Neuronal stem cell (in vitro differentiated cells): ENCODE measurements around the gene KRT71.
A peak's percentile ranks its signal among the peaks of the same experiment; 100 is the strongest.

ENCODE experiments used
- DNase-seq: peaks from one replicate; pipeline ENCODE4 v3.0.0-alpha.2; 2013; ENCODE audit warnings: low spot score
- H2AFZ ChIP-seq: one replicate; pipeline ENCODE4 v1.6.1; 2013; ENCODE audit warnings: mild to moderate bottlenecking, low read length, inconsistent platforms
- H2AK5ac ChIP-seq: 2 replicates; pipeline ENCODE4 v1.6.1; 2013; ENCODE audit warnings: low read depth, mild to moderate bottlenecking, inconsistent platforms, low read length, moderate library complexity, mixed read lengths
- H2BK120ac ChIP-seq: 2 replicates; pipeline ENCODE4 v1.6.1; 2013; ENCODE audit warnings: low read depth, mild to moderate bottlenecking, inconsistent platforms, low read length, moderate library complexity, mixed read lengths
- H2BK12ac ChIP-seq: one replicate; pipeline ENCODE4 v1.6.1; 2013; ENCODE audit warnings: low read length, inconsistent platforms
- H2BK15ac ChIP-seq: 2 replicates; pipeline ENCODE4 v1.6.1; 2013; ENCODE audit warnings: mild to moderate bottlenecking, low read length, inconsistent platforms, mixed read lengths
- H2BK5ac ChIP-seq: one replicate; pipeline ENCODE4 v1.6.1; 2013; ENCODE audit warnings: inconsistent platforms, mild to moderate bottlenecking, low read length, moderate library complexity
- H3K14ac ChIP-seq: one replicate; pipeline ENCODE4 v1.6.1; 2013; ENCODE audit warnings: low read length, inconsistent platforms
- H3K18ac ChIP-seq: 2 replicates; pipeline ENCODE4 v1.6.1; 2013; ENCODE audit warnings: low read length, inconsistent platforms
- H3K23ac ChIP-seq: 2 replicates; pipeline ENCODE4 v1.6.1; 2013; ENCODE audit warnings: low read depth, mild to moderate bottlenecking, mixed read lengths, low read length, inconsistent platforms; ENCODE audit not compliant: poor library complexity
- H3K27ac ChIP-seq: replicated peaks from 3 replicates; pipeline ENCODE4 v1.5.1; 2013; ENCODE audit warnings: low read length, inconsistent platforms
- H3K27me3 ChIP-seq, 3 experiments: 2 replicates each; pipeline ENCODE4 v1.6.1; 2013; ENCODE audit warnings: low read length in 3 of 3, mild to moderate bottlenecking in 2 of 3, inconsistent platforms in 1 of 3, low read depth in 1 of 3, mixed read lengths in 1 of 3, moderate library complexity in 1 of 3; ENCODE audit not compliant: control insufficient read depth in 3 of 3, insufficient read depth in 3 of 3
- H3K36me3 ChIP-seq, 2 donors: replicated peaks in 1 of 2; 2 replicates each; pipeline ENCODE4 v1.6.1; 2013; ENCODE audit warnings: low read length in 2 of 2; ENCODE audit not compliant: control insufficient read depth in 2 of 2, insufficient read depth in 2 of 2
- H3K4ac ChIP-seq: 2 replicates; pipeline ENCODE4 v1.6.1; 2013; ENCODE audit warnings: inconsistent platforms, mild to moderate bottlenecking, low read length, moderate library complexity
- H3K4me1 ChIP-seq, 2 donors: 1 replicate in 1 of 2; 2 replicates in 1 of 2; pipeline ENCODE4 v1.6.1; 2013; ENCODE audit warnings: low read length in 2 of 2, low read depth in 1 of 2; ENCODE audit not compliant: control insufficient read depth in 2 of 2, insufficient read depth in 1 of 2
- H3K4me2 ChIP-seq: one replicate; pipeline ENCODE4 v1.6.1; 2013; ENCODE audit warnings: mild to moderate bottlenecking, low read length, inconsistent platforms; ENCODE audit not compliant: insufficient read depth, poor library complexity, severe bottlenecking
- H3K4me3 ChIP-seq, 2 donors: 2 replicates each; pipeline ENCODE4 v1.5.1; 2013; ENCODE audit warnings: low read length in 2 of 2, mild to moderate bottlenecking in 2 of 2, inconsistent platforms in 1 of 2, moderate library complexity in 1 of 2
- H3K79me1 ChIP-seq: one replicate; pipeline ENCODE4 v1.6.1; 2013; ENCODE audit warnings: low read depth, mild to moderate bottlenecking, inconsistent platforms, low read length, moderate library complexity
- H3K9ac ChIP-seq: one replicate; pipeline ENCODE4 v1.6.1; 2013; ENCODE audit warnings: mild to moderate bottlenecking, low read depth, low read length, inconsistent platforms; ENCODE audit not compliant: poor library complexity
- H3K9me3 ChIP-seq, 2 donors: replicated peaks in 1 of 2; 2 replicates each; pipeline versions ENCODE3 to v1.6.1; 2013; ENCODE audit warnings: low read length in 2 of 2, mild to moderate bottlenecking in 2 of 2, inconsistent platforms in 1 of 2, low read depth in 1 of 2, mixed read lengths in 1 of 2, moderate library complexity in 1 of 2; ENCODE audit not compliant: control insufficient read depth in 2 of 2, insufficient read depth in 1 of 2
- H4K8ac ChIP-seq: one replicate; pipeline ENCODE4 v1.6.1; 2013; ENCODE audit warnings: low read depth, mild to moderate bottlenecking, inconsistent platforms, low read length, moderate library complexity
- H4K91ac ChIP-seq: one replicate; pipeline ENCODE4 v1.6.1; 2013; ENCODE audit warnings: low read length, low read depth, mild to moderate bottlenecking, inconsistent platforms; ENCODE audit not compliant: poor library complexity
- WGBS, 2 donors: extraction: QIAGEN DNeasy Blood & Tissue Kit; methylation state at CpG; one replicate each; pipeline ENCODE4 v1.1.7; 2013; ENCODE audit warnings: missing lambda C conversion rate in 2 of 2, mixed read lengths in 1 of 2; ENCODE audit not compliant: insufficient read length in 2 of 2, insufficient replicate concordance in 1 of 2; ENCODE audit errors: extremely low coverage in 2 of 2; 5-methylcytosine and 5-hydroxymethylcytosine counted together

The KRT71 gene

GRCh38 chr12:52518574-52519386 is 34.2 kb downstream of the KRT71 start:
- H3K27ac ChIP-seq, result no peak overlapping the region
- H2BK12ac ChIP-seq, result no peak overlapping the region
- no peak overlapping the region for H2BK15ac ChIP-seq
- H3K18ac ChIP-seq, result no peak overlapping the region
- no peak overlapping the region for H2AFZ ChIP-seq
- peaks cover 0 to 7% (median 0%) of the 10 kb centered on the region in 3 experiments for H3K27me3 ChIP-seq
- H3K36me3 ChIP-seq, result no peaks in the 10 kb centered on the region
- no peak overlapping the region for H2BK120ac ChIP-seq
- no peak overlapping the region for H3K4ac ChIP-seq
- H3K9ac ChIP-seq, result no peak overlapping the region
- H3K4me3 ChIP-seq, result no peak overlapping the region
- no peak overlapping the region for H2AK5ac ChIP-seq
- DNase-seq, result no peak
- no peak overlapping the region for H3K4me2 ChIP-seq
- H3K14ac ChIP-seq, result no peak overlapping the region
- no CpG with 5 or more reads among the region's 8 CpGs for WGBS, 2 donors
- no peak overlapping the region for H4K91ac ChIP-seq
- peaks cover 0 to 2% of the 10 kb centered on the region in 2 donors for H3K4me1 ChIP-seq
- H3K79me1 ChIP-seq, result no peaks in the 10 kb centered on the region
- no peaks in the 10 kb centered on the region for H3K9me3 ChIP-seq
- no peak overlapping the region for H4K8ac ChIP-seq
- H2BK5ac ChIP-seq, result no peak overlapping the region
- H3K23ac ChIP-seq, result no peak overlapping the region

- H3K79me1 ChIP-seq, result no peaks in the 10 kb centered on the region
- no peak overlapping the region for H3K4me2 ChIP-seq
- no peak overlapping the region for H3K27ac ChIP-seq
- DNase-seq, result no peak
- no CpG with 5 or more reads among the region's 5 CpGs for WGBS, 2 donors
- no peak overlapping the region for H4K91ac ChIP-seq
- no peak overlapping the region for H2AFZ ChIP-seq
- H3K27me3 ChIP-seq, result peaks cover 0 to 7% (median 0%) of the 10 kb centered on the region in 3 experiments
- no peak overlapping the region for H2AK5ac ChIP-seq
- no peak overlapping the region for H3K18ac ChIP-seq
- no peak overlapping the region for H3K4ac ChIP-seq
- H3K9ac ChIP-seq, result no peak overlapping the region
- no peak overlapping the region for H3K14ac ChIP-seq
- H2BK120ac ChIP-seq, result no peak overlapping the region
- no peak overlapping the region for H2BK12ac ChIP-seq
- no peaks in the 10 kb centered on the region for H3K36me3 ChIP-seq
- H2BK15ac ChIP-seq, result no peak overlapping the region
- H3K23ac ChIP-seq, result no peak overlapping the region
- no peak overlapping the region for H4K8ac ChIP-seq
- H2BK5ac ChIP-seq, result no peak overlapping the region
- H3K9me3 ChIP-seq, result no peaks in the 10 kb centered on the region
- peak overlapping the region in 1 of 2 donors; percentile 25 for H3K4me3 ChIP-seq
- peaks cover 0 to 2% of the 10 kb centered on the region in 2 donors for H3K4me1 ChIP-seq
These were observed 35.1 kb downstream of the KRT71 start for GRCh38 chr12:52517888-52518287.

- Histone ChIP-seq H3K9ac (no peak overlapping the region), H2BK12ac (no peak overlapping the region), H2BK120ac (no peak overlapping the region), H3K4me1 (no peaks in the 10 kb centered on the region), H3K9me3 (no peaks in the 10 kb centered on the region), H4K8ac (no peak overlapping the region), H3K23ac (no peak overlapping the region), H3K36me3 (no peaks in the 10 kb centered on the region), H3K18ac (no peak overlapping the region), H3K27ac (no peak overlapping the region), H2AFZ (no peak overlapping the region), H2AK5ac (no peak overlapping the region), H4K91ac (no peak overlapping the region), H3K14ac (no peak overlapping the region), H3K4me3 (no peak overlapping the region), H3K79me1 (no peaks in the 10 kb centered on the region), H2BK5ac (no peak overlapping the region), H3K4me2 (no peak overlapping the region), H3K27me3 (peaks cover 0 to 3% (median 0%) of the 10 kb centered on the region in 3 experiments), H3K4ac (no peak overlapping the region), H2BK15ac (no peak overlapping the region)
- WGBS, 2 donors, result no CpG with 5 or more reads among the region's 14 CpGs
- no peak for DNase-seq
These were observed 35.7 kb downstream of the KRT71 start for GRCh38 chr12:52517005-52517835.
